C1 segment of cervical spinal cord (tissue), 14 donors: ENCODE results near the gene EXPH5.

ENCODE experiments used
- DNase-seq, 14 donors: peaks; one replicate each; lab custom pipeline; 2025; lab: John Stamatoyannopoulos, UW

EXPH5 gene

GRCh38 chr11:108516125-108516524, 77.4 kb downstream of the EXPH5 start:
- no peak for DNase-seq

GRCh38 chr11:108512708-108513107, 80.9 kb downstream of the EXPH5 start:
- DNase-seq = no peak

- no peak for DNase-seq
Measured at GRCh38 chr11:108511851-108512474, 81.6 kb downstream of the EXPH5 start.

- no peak for DNase-seq
Measured at GRCh38 chr11:108508653-108509593, 84.6 kb downstream of the EXPH5 start.

GRCh38 chr11:108501396-108501795, 92.2 kb downstream of the EXPH5 start:
- no peak for DNase-seq

GRCh38 chr11:108500721-108501120, 92.8 kb downstream of the EXPH5 start:
- no peak for DNase-seq

- DNase-seq = no peak
Measured at GRCh38 chr11:108500169-108500568, 93.4 kb downstream of the EXPH5 start.

GRCh38 chr11:108498816-108499408, 94.7 kb downstream of the EXPH5 start:
- no peak for DNase-seq

- DNase-seq = peak in 10 of 14 donors; percentile 32 to 73 (median 49)
Measured at GRCh38 chr11:108498046-108498815, 95.3 kb downstream of the EXPH5 start, which contains the start of gene POGLUT3. POGLUT3 (minus strand) TSS chr11:108498384; CDS start chr11:108498366, 18 bp downstream.

- peak in 13 of 14 donors; percentile 5 to 80 (median 50) for DNase-seq
Measured at GRCh38 chr11:108497317-108498045, 96.1 kb downstream of the EXPH5 start.

- no peak for DNase-seq
Measured at GRCh38 chr11:108496643-108497256, 96.8 kb downstream of the EXPH5 start.

GRCh38 chr11:108495326-108495725, 98.2 kb downstream of the EXPH5 start:
- no peak for DNase-seq

- DNase-seq = no peak
Measured at GRCh38 chr11:108494182-108494581, 99.4 kb downstream of the EXPH5 start.

- no peak for DNase-seq
Measured at GRCh38 chr11:108491936-108492335, 101.6 kb downstream of the EXPH5 start.

GRCh38 chr11:108486828-108487227, 106.7 kb downstream of the EXPH5 start:
- DNase-seq = no peak

- no peak for DNase-seq
Measured at GRCh38 chr11:108486331-108486730, 107.2 kb downstream of the EXPH5 start.

- DNase-seq = no peak
Measured at GRCh38 chr11:108483163-108483562, 110.4 kb downstream of the EXPH5 start.

GRCh38 chr11:108474664-108475463, 118.7 kb downstream of the EXPH5 start:
- DNase-seq = no peak

- DNase-seq = no peak
Measured at GRCh38 chr11:108472681-108473080, 120.9 kb downstream of the EXPH5 start.

- no peak for DNase-seq
Measured at GRCh38 chr11:108468478-108468864, 125.1 kb downstream of the EXPH5 start.
